HepG2 (cell line): ENCODE data around the gene LEMD1. TPM values are rescaled to one million over a fixed set of nuclear protein-coding genes. Genes with fewer than 3 reads are reported as not detected.

ENCODE experiments used
- ATAC-seq: fragments of 200-7000 bp; cut with Tn5 transposase; 3 replicates; pipeline ENCODE4 v1.9.1; 2020; ENCODE audit warnings: mild to moderate bottlenecking, moderate library complexity
- BruUV-seq: library from RNA; stranded (reverse); fragments of 400-500 nt; replicated peaks from 2 replicates; lab custom pipeline; 2021; lab: Mats Ljungman, UMichigan
- CTCF ChIA-PET: fragments of 300-600 bp; formaldehyde crosslinking; extraction: SDS; loops from one replicate; lab custom pipeline; 2021; ENCODE audit warnings: low total read pairs, inconsistent platforms, low intra/inter-chr PET ratio; lab: Yijun Ruan, JAX
- POLR2A ChIA-PET: fragments of 350-600 bp; sonication (Branson Sonifier 250); formaldehyde crosslinking; loops from one replicate; lab custom pipeline; 2020; ENCODE audit warnings: antibody characterized with exemption, inconsistent platforms; lab: Yijun Ruan, JAX
- DNase-seq: peaks from one replicate; pipeline ENCODE4 v3.0.0-alpha.2; 2015; ENCODE audit warnings: low spot score
- FAIRE-seq: peaks from 3 replicates; lab custom pipeline; 2011; peaks lifted over from hg19 to GRCh38; lab: Jason Lieb, UNC
- H2AFZ ChIP-seq: one replicate; pipeline ENCODE4 v1.6.1; 2011; ENCODE audit warnings: low read length, inconsistent platforms
- H3K27ac ChIP-seq: fragments of 300-600 bp; 3 replicates; pipeline ENCODE4 v1.8.0; 2011; ENCODE audit warnings: mixed run types, mild to moderate bottlenecking, mixed read lengths, low read length, inconsistent platforms; ENCODE audit not compliant: insufficient read depth; ENCODE audit errors: extremely low read length
- H3K27me3 ChIP-seq, 2 experiments: fragments of 200-600 bp in 1 of 2; 2 replicates in 1 of 2; 3 replicates in 1 of 2; pipeline versions ENCODE4 v1.6.0 to v1.8.0; 2011; ENCODE audit warnings: low read length in 2 of 2, mild to moderate bottlenecking in 2 of 2, moderate library complexity in 2 of 2, inconsistent platforms in 1 of 2; ENCODE audit not compliant: insufficient read depth in 2 of 2, control insufficient read depth in 1 of 2
- H3K36me3 ChIP-seq, 2 experiments: fragments of 200-600 bp in 1 of 2; replicated peaks in 1 of 2; 2 replicates in 1 of 2; 3 replicates in 1 of 2; pipeline versions ENCODE4 v1.5.1 to v1.8.0; 2011; ENCODE audit warnings: low read length in 2 of 2, inconsistent platforms in 1 of 2; ENCODE audit not compliant: insufficient read depth in 2 of 2, control insufficient read depth in 1 of 2
- H3K4me1 ChIP-seq: 2 replicates; pipeline ENCODE4 v1.5.1; 2012; ENCODE audit warnings: low read length, inconsistent platforms; ENCODE audit not compliant: insufficient read depth
- H3K4me2 ChIP-seq: 2 replicates; pipeline ENCODE4 v1.6.0; 2011; ENCODE audit warnings: low read depth, low read length, inconsistent platforms
- H3K4me3 ChIP-seq, 3 experiments: fragments of 200-600 bp in 1 of 3; sonication (generic), shearing (Covaris generic) in 1 of 3; replicated peaks in 1 of 3; 2 replicates each; pipeline ENCODE4 v1.5.1; 2011 to 2016; ENCODE audit warnings: low read length in 3 of 3, inconsistent platforms in 2 of 3, low read depth in 2 of 3, mild to moderate bottlenecking in 2 of 3, control low read depth in 1 of 3, mixed read lengths in 1 of 3; ENCODE audit not compliant: insufficient read depth in 1 of 3
- H3K79me2 ChIP-seq: one replicate; pipeline ENCODE4 v1.6.1; 2011; ENCODE audit warnings: low read length, inconsistent platforms; ENCODE audit not compliant: insufficient read depth
- H3K9ac ChIP-seq: 2 replicates; pipeline ENCODE4 v1.6.0; 2011; ENCODE audit warnings: mild to moderate bottlenecking, low read depth, low read length, inconsistent platforms; ENCODE audit not compliant: insufficient read depth
- H3K9me3 ChIP-seq: 2 replicates; pipeline ENCODE4 v1.5.1; 2012; ENCODE audit warnings: mild to moderate bottlenecking, low read length
- H4K20me1 ChIP-seq: 2 replicates; pipeline ENCODE4 v1.6.0; 2011; ENCODE audit warnings: inconsistent platforms, mild to moderate bottlenecking, low read length, moderate library complexity; ENCODE audit not compliant: insufficient read depth
- AKAP8 ChIP-seq: sonication (generic); formaldehyde crosslinking; IDR thresholded peaks from 2 replicates; pipeline ENCODE4 v1.5.1; 2020; ENCODE audit warnings: mild to moderate bottlenecking, missing genetic modification reagents
- JUND ChIP-seq: sonication (generic); formaldehyde crosslinking; IDR thresholded peaks from 2 replicates; pipeline ENCODE4 v1.8.0; 2022; ENCODE audit warnings: mild to moderate bottlenecking, missing genetic modification reagents
- KDM1A ChIP-seq: IDR thresholded peaks from 2 replicates; pipeline ENCODE4 v1.6.1; 2016; ENCODE audit warnings: missing compliant biosample characterization
- MXI1 ChIP-seq: IDR thresholded peaks from 3 replicates; pipeline ENCODE4 v1.6.1; 2012; ENCODE audit warnings: low read depth, low read length, inconsistent platforms, borderline replicate concordance
- SPEN ChIP-seq: sonication (generic); formaldehyde crosslinking; IDR thresholded peaks from 2 replicates; pipeline ENCODE4 v1.5.1; 2020; ENCODE audit warnings: low read depth, mild to moderate bottlenecking, missing genetic modification reagents
- SYNCRIP ChIP-seq: fragments of 200-400 bp; formaldehyde crosslinking; IDR thresholded peaks from 2 replicates; pipeline ENCODE4 v1.6.1; 2018; ENCODE audit warnings: mild to moderate bottlenecking, low read depth, low read length; ENCODE audit not compliant: insufficient read depth
- TOPORS ChIP-seq: sonication (generic); formaldehyde crosslinking; IDR thresholded peaks from 2 replicates; pipeline ENCODE4 v1.8.0; 2023; ENCODE audit warnings: mild to moderate bottlenecking, missing genetic modification reagents
- ZNF282 ChIP-seq: fragments of 450-650 bp; IDR thresholded peaks from 2 replicates; pipeline ENCODE4 v1.6.1; 2018; ENCODE audit not compliant: partially characterized antibody
- ZUFSP ChIP-seq: sonication (generic); formaldehyde crosslinking; IDR thresholded peaks from 2 replicates; pipeline ENCODE4 v1.9.0; 2021; ENCODE audit warnings: missing genetic modification reagents, mild to moderate bottlenecking, borderline replicate concordance
- WGBS: methylation state at CpG from one replicate; pipeline ENCODE4 v1.1.6; 2017; ENCODE audit warnings: low lambda C conversion rate; 5-methylcytosine and 5-hydroxymethylcytosine counted together
- in situ Hi-C: cut with HindIII; loops from 2 replicates; pipeline ENCODE4 v1.10.0; 2017; ENCODE audit warnings: low pct_unique_long_range_greater_than_20kb; ENCODE audit not compliant: extremely low pct_ligation_motif_present
- intact Hi-C: fragments of 100-400 bp; cut with micrococcal nuclease; formaldehyde crosslinking; loops from one replicate; pipeline ENCODE4 v1.10.0; 2022; ENCODE audit not compliant: unreplicated experiment
- polyA plus RNA-seq, 8 experiments: library from polyadenylated mRNA; depleted of rRNA in 3 of 8; stranded (reverse) in 7 of 8; unstranded in 1 of 8; fragments of >200 nt; fragmentation: Illumina TruSeq in 4 of 8; extraction: Trizol in 4 of 8; gene quantifications; 2 replicates each; pipeline versions ENCODE4 v1.2.1 to v1.2.3, GENCODE V29; 2011 to 2016; ENCODE audit warnings: low read depth in 4 of 8, missing spikeins in 1 of 8, mixed read lengths in 1 of 8; ENCODE audit not compliant: insufficient read depth in 1 of 8
- total RNA-seq, 5 experiments: library from RNA; depleted of rRNA; stranded (reverse); fragments of >200 nt; fragmentation: Illumina TruSeq; extraction: Trizol; gene quantifications; 2 replicates each; pipeline ENCODE4 v1.2.3, GENCODE V29; 2016; ENCODE audit warnings: low read depth in 1 of 5

Gene LEMD1
- total and polyA plus RNA-seq, 2 of the 13 experiments (the other 11 are each of a cell fraction or from before 2014, with no cell fraction given) = 1.4 to 2.3 TPM

GRCh38 chr1:205436776-205437410, 15.0 kb upstream of the LEMD1 start:
- H2AFZ ChIP-seq = no peak overlapping the region
- H3K36me3 ChIP-seq = no peaks in the 10 kb centered on the region
- H3K79me2 ChIP-seq = no peaks in the 10 kb centered on the region
- no peaks in the 10 kb centered on the region; the same call in 1 of the 2 replicates for H4K20me1 ChIP-seq
- H3K4me2 ChIP-seq = no peak overlapping the region
- ChIA-PET CTCF (no interaction called here), POLR2A (interaction anchor here (1.2 kb wide), 1 partner anchor 13 kb away, joined by 5 read pairs; no protein-coding TSS in a partner anchor)
- H3K4me3 ChIP-seq = no peak overlapping the region
- 56% methylated on average over 5 of the region's 5 CpGs for WGBS
- TF ChIP-seq ZUFSP (CRISPR knock-in tag) (no peak), SPEN (CRISPR knock-in tag) (no peak), AKAP8 (CRISPR knock-in tag) (0 out of 2 replicates have a peak, but pooled peaks have one; percentile 39), KDM1A (CRISPR knock-in tag) (no peak), SYNCRIP (no peak), ZNF282 (no peak), JUND (CRISPR knock-in tag) (no peak), MXI1 (no peak), TOPORS (CRISPR knock-in tag) (no peak)
- H3K9ac ChIP-seq = no peak overlapping the region
- no peak for DNase-seq
- no peak for ATAC-seq
- no peak overlapping the region for H3K27ac ChIP-seq
- in situ Hi-C loops (no loop called here), intact Hi-C loops (no loop called here)
- H3K4me1 ChIP-seq = peaks cover 34% of the 10 kb centered on the region
- H3K9me3 ChIP-seq = no peaks in the 10 kb centered on the region
- peaks cover 6 to 27% of the 10 kb centered on the region in 2 experiments; a peak in 4 of 5 replicates for H3K27me3 ChIP-seq
- FAIRE-seq = no peak
- BruUV-seq = no TSS peak
